SH-SY5Y (cell line): ENCODE measurements around the gene BMP8B.

Experiments
- GATA2 ChIP-seq: IDR thresholded peaks from 2 replicates; pipeline ENCODE4 v1.6.1; 2011; ENCODE audit warnings: mild to moderate bottlenecking, low read depth, low read length
- GATA3 ChIP-seq: IDR thresholded peaks from 2 replicates; pipeline ENCODE4 v1.6.1; 2011; ENCODE audit warnings: low read depth, mild to moderate bottlenecking, low read length, moderate library complexity

GRCh38 chr1:39822146-39822545, 33.5 kb upstream of the BMP8B start:
- no peak for TF ChIP-seq GATA2
- no peak for TF ChIP-seq GATA3
